ENCODE measurements around the gene SNUPN.

GRCh38 chr15:75620058-75620820, 5.3 kb downstream of the SNUPN start:
- TF ChIP-seq POLR2AphosphoS5 (IDR thresholded peaks at IDR 0.05; ENCODE audit: low read depth, low read length) (no peak), POLR2A (IDR thresholded peaks at IDR 0.05; ENCODE audit: low read depth, low read length) (no peak), TAF1 (IDR thresholded peaks at IDR 0.05; ENCODE audit: borderline replicate concordance, low read depth, low read length) (no peak)
